Measurements from ENCODE around the gene FRAS1. TPM values are rescaled to one million over a fixed set of nuclear protein-coding genes. Genes with fewer than 3 reads are reported as not detected.
A peak's percentile ranks its signal among the peaks of the same experiment; 100 is the strongest.
"Not testable (repeated sequence)": the region's sequence is repeated elsewhere in the genome, so short reads cannot be mapped to it uniquely, and the experiment has no call there.

The FRAS1 gene
- total RNA-seq, 1 donor from 2014 or later = 2.5 TPM

GRCh38 chr4:78293821-78294301 is 236.7 kb downstream of the FRAS1 start:
- peak; percentile 49 for ATAC-seq (ENCODE audit: poor library complexity)
- no peak for DNase-seq
- intact Hi-C loops (cut with DNase I) = no loop called here

DNA sequence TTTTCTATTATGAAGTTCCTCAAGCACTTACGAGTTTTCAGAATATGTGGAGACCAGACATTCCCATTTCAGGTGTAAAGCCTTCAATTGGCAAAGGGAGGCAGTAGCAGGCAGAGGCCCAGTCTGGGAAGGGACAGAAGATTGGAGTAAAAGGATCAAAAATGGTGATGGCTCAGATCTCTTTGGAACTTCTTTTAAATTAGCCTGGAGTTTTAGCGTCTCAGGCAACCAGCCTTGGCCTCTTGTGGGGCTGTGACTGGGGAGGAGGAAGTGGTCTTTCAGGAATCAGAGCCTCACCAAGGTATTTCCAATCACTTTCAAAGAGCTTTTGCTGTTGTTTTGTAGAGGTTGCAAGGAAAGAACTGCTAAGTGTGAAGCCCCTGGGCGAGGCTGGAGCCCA is 239.1 kb downstream of the FRAS1 start:
- intact Hi-C loops (cut with DNase I) = no loop called here
- ATAC-seq (ENCODE audit: poor library complexity) = no peak
- DNase-seq = no peak

GRCh38 chr4:78297116-78297800 is 240.1 kb downstream of the FRAS1 start:
- ATAC-seq (ENCODE audit: poor library complexity) (no peak), DNase-seq (no peak)
- intact Hi-C loops (cut with DNase I) = no loop called here

DNA sequence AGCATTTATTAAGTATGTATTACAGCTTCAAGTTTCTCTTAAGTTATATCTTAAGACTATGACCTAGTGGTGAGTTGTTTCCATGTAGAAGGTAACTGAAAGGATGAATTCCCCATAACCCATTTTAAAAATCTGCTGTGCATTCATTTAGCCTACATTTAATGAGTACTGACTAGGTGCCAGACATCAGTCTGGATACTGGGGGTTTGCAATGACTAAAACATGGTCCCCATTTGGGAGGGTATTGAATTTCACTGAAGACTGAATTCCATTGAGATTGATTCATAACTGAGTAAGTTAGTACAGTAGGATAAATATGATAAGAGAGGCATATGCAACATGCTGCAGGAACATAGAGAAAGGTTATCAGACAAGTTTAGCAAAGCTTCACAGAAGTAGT is 241.5 kb downstream of the FRAS1 start:
- intact Hi-C loops (cut with DNase I) = no loop called here
- no peak for ATAC-seq (ENCODE audit: poor library complexity)

GRCh38 chr4:78299565-78299972 is 242.4 kb downstream of the FRAS1 start:
- ATAC-seq (ENCODE audit: poor library complexity) = no peak
- DNase-seq = no peak
- intact Hi-C loops (cut with DNase I) = no loop called here

More for the DNA sequence above, 241.5 kb downstream of the FRAS1 start:
- DNase-seq = no peak

GRCh38 chr4:78307263-78307662 is 250.1 kb downstream of the FRAS1 start:
- ATAC-seq (ENCODE audit: poor library complexity); DNase-seq; intact Hi-C loops (cut with DNase I): not testable (repeated sequence)

DNA sequence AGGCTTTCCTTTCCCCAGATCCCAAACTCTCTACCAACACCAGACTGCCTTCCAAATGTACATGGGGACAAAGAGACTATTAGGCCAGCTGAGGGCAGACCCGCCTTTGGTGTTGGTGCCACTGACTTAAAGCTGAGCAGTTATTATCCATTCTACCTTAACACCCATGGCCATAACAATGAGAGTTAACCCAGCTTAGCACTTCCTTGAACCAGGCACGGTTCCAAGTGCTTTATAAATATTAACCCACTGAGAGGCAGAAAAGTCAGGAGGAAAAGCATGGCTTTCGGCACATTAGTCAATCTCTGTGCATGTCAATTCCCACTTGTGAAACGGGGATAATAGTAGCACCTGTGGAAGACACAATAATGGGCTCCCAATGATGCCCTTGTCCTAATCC is 251.4 kb downstream of the FRAS1 start:
- DNase-seq (no peak), ATAC-seq (ENCODE audit: poor library complexity) (no peak)
- intact Hi-C loops (cut with DNase I) = no loop called here

DNA sequence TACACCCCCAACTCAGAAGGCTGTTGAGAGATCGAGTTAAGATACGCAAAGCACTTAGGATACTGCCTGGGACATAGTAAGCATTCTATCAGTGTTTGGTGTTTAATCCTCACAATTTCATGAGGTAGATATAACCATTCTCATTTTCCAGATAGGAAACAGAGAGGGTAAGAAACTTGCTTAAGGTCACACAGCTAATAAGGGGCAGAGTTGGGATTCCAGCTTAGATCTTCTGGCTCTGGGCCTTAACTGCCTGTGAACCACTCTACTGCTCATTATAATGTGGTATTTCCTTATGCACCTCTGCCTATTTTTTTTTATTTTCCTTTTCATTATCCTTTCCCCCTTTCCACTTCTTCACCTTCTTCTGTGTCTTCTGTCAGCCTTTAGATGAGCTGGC is 252.2 kb downstream of the FRAS1 start:
- no peak for ATAC-seq (ENCODE audit: poor library complexity)
- DNase-seq = no peak
- intact Hi-C loops (cut with DNase I) = no loop called here

DNA sequence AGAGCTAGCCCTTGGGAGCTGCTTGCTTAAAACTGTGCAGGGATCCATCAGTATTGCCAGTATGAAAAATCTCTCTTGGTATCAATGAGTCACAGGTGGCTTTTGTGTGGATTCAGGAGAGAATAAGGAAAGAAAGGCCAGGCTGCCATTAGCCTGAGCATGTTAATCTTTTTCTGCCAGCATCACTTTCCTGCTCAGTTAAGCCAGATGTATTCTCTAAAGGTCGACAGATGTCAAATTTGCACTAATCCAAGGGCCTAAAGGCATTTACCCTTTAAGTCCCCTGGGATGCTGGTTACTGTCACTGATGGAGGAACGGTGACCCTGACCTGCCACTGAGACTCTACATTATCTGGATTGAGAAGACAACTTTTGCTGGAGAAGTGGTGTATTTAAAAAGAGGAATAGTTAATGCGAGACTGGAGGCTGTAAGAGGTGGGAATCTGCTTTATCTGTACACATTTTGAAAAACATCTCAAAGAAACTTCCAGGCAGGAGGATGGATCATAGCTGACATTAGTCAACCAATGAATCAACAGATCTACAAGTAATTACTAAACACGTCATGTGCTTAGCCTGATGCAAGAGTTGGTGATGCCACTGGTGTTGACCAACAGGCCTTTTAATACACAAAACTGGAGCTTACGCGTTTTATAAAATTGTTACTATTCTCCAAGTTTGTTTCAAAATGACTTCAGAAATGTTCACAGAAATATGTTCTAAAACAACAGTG is 253.1 kb downstream of the FRAS1 start:
- DNase-seq (no peak), ATAC-seq (ENCODE audit: poor library complexity) (no peak)
- intact Hi-C loops (cut with DNase I) = no loop called here

- no peak for DNase-seq
- intact Hi-C loops (cut with DNase I) = no loop called here
- no peak for ATAC-seq (ENCODE audit: poor library complexity)
Observed at GRCh38 chr4:78310740-78311115, 253.6 kb downstream of the FRAS1 start.

GRCh38 chr4:78311306-78311705 is 254.2 kb downstream of the FRAS1 start:
- DNase-seq = no peak
- intact Hi-C loops (cut with DNase I) = no loop called here
- no peak for ATAC-seq (ENCODE audit: poor library complexity)

DNA sequence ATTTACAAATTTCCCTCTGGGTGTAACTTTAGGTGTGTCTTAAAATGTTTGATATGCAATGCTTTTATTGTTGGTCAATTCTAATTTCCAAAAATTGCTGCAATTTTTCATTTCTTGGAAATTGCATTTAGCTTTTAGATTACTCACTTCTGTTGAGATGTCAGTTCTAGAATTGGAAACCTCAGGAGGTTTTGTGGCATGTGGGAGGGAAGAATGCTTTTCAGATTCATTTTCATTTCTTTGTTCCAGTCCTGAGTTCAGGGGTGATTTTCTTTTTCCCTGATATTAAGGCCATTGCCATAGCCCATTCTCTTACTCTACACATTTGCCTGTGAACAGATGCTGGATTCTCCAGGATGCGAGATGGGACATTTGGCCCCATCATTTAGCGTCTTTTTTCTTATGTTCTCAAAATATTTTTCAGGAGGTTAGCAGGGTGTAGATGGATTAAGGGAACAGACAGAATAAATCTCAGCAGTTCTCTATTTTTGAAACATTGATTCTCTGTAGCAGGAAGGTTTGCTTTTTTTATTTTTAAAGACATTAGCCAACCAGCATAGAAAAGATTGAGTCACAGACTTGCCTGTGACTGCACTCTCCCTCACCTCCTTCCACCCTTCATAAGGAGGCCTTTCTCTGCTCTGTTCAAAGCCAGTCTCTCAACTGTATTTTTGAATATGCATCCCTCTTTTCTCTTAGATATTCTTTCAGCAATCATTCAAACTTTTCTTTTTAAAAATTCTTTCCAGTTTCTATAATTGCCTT is 256.0 kb downstream of the FRAS1 start:
- intact Hi-C loops (cut with DNase I) = no loop called here
- no peak for ATAC-seq (ENCODE audit: poor library complexity)

GRCh38 chr4:78313754-78314120 is 256.6 kb downstream of the FRAS1 start:
- intact Hi-C loops (cut with DNase I) = no loop called here
- no peak for DNase-seq
- no peak for ATAC-seq (ENCODE audit: poor library complexity)

More for the DNA sequence above, 256.0 kb downstream of the FRAS1 start:
- no peak for DNase-seq

DNA sequence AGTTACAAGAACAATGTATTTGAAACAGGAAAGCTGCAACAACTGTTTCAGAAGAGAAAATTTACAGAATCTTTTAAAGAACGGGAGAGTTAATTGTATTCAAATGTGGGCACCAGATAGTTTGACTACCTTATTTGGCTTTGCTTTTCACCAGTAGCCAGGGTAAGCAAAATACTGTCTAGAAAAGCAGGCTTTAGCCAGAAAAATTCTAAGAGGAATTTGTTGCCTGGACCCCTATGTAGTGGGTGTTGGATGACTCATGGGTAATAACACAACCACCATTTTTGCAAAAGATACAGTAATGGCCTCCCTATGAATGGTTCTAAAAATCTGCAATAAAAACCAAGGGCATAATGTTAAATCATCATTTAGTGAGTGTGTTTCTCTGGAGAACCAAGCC is 261.0 kb downstream of the FRAS1 start:
- ATAC-seq (ENCODE audit: poor library complexity) (no peak), DNase-seq (no peak)
- intact Hi-C loops (cut with DNase I) = no loop called here

- DNase-seq (no peak), ATAC-seq (ENCODE audit: poor library complexity) (no peak)
- intact Hi-C loops (cut with DNase I) = no loop called here
Observed at GRCh38 chr4:78320349-78320935, 263.3 kb downstream of the FRAS1 start.

DNA sequence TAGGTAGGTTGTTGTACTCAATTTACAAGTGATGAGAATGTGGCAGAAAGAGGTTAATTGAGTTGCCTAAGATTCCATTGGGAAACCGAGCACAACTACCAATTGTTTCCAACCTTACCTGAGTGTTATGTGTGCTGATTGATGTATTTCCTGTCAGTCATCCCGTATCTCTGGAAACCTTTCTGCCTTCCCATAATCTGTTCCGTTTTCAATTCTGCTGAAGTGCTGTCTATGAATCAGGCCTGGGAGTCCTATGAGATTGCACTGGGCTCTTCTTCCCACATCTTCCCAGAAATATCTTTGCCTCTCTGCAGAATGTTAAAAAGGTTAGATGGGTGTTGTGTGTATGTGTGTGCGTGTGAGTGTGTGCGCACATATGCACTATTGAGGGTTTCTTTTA is 264.9 kb downstream of the FRAS1 start:
- DNase-seq (no peak), ATAC-seq (ENCODE audit: poor library complexity) (no peak)
- intact Hi-C loops (cut with DNase I) = no loop called here

GRCh38 chr4:78323439-78323838 is 266.3 kb downstream of the FRAS1 start:
- ATAC-seq (ENCODE audit: poor library complexity) (no peak), DNase-seq (no peak)
- intact Hi-C loops (cut with DNase I) = no loop called here

DNA sequence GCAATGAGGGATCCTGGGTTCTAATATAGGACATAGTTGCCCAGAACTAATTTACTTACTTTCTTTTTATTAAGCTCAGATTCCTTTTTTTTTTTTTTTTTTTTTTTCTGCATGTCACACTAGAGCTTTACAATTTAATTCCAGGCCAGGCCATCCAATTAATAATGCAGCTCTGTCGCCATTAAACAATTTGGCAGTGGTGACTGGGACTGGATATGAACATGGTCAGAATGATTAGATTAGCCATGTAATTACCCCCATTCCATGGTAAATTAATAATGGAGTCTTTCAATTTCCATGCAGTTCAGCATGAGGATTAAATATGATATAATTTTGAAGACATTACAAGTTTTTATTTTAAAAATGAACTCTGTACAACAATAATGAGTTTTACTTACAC is 267.5 kb downstream of the FRAS1 start:
- DNase-seq = no peak
- intact Hi-C loops (cut with DNase I) = no loop called here
- ATAC-seq (ENCODE audit: poor library complexity) = no peak

All from Right ventricle myocardium superior (tissue), 1 donor.